ENCODE results near the gene ZNF488.

- TF ChIP-seq CTCF (IDR thresholded peaks at IDR 0.05), result no peak
- TF ChIP-seq EP300 (IDR thresholded peaks at IDR 0.05), result no peak
These were observed 3.6 kb downstream of the ZNF488 start for GRCh38 chr10:47380341-47381102.

Measured in tibial nerve (tissue), 4 donors.